DND-41 (cell line): ENCODE data around the gene NTM.

ENCODE experiments used
- EZH2 ChIP-seq: IDR thresholded peaks from 3 replicates; pipeline ENCODE4 v1.6.1; 2012; ENCODE audit warnings: borderline replicate concordance, low read depth, mild to moderate bottlenecking, moderate library complexity, low read length, inconsistent platforms; ENCODE audit not compliant: severe bottlenecking
- TF ChIP-seq, protein P1 (sequence below): IDR thresholded peaks from 2 replicates; pipeline ENCODE4 v1.5.1; 2012; ENCODE audit warnings: borderline replicate concordance, low read length, moderate library complexity, mild to moderate bottlenecking; ENCODE audit not compliant: poor library complexity, severe bottlenecking; ENCODE audit errors: extremely low read depth

DNA sequence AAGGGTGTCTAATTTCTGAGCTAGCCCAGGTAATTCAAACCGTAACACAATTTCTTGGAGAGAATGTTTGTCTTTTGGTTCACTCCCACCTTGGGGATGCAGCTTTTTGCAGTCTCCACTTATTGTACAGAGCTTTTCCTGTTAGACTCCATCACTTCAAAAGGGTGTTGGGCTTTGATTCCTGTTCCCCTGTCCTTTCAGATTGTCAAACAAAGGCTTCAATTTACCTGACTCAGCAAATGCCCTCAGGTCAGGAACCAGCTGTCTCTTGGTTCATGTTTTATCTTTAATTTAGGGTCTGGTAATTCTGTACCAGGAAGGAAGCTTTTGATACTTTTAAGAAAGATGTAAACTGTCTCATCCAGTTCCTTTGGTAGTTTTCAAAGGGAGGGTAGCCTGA is 880.6 kb downstream of the NTM start:
- TF ChIP-seq, protein P1, sequence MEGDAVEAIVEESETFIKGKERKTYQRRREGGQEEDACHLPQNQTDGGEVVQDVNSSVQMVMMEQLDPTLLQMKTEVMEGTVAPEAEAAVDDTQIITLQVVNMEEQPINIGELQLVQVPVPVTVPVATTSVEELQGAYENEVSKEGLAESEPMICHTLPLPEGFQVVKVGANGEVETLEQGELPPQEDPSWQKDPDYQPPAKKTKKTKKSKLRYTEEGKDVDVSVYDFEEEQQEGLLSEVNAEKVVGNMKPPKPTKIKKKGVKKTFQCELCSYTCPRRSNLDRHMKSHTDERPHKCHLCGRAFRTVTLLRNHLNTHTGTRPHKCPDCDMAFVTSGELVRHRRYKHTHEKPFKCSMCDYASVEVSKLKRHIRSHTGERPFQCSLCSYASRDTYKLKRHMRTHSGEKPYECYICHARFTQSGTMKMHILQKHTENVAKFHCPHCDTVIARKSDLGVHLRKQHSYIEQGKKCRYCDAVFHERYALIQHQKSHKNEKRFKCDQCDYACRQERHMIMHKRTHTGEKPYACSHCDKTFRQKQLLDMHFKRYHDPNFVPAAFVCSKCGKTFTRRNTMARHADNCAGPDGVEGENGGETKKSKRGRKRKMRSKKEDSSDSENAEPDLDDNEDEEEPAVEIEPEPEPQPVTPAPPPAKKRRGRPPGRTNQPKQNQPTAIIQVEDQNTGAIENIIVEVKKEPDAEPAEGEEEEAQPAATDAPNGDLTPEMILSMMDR: no peak
- TF ChIP-seq EZH2: no peak
